Neural progenitor cell (in vitro differentiated cells): Measurements from ENCODE around the gene BAHD1. TPM values are rescaled to one million over a fixed set of nuclear protein-coding genes. Genes with fewer than 3 reads are reported as not detected.

Experiments
- DNase-seq: peaks from one replicate; pipeline ENCODE4 v3.0.0-alpha.2; 2016; ENCODE audit warnings: low spot score
- H2AFZ ChIP-seq: fragments of 200-600 bp; sonication (generic); replicated peaks from 2 replicates; pipeline ENCODE4 v1.6.1; 2016; ENCODE audit warnings: antibody characterized with exemption
- H3F3A ChIP-seq: fragments of 200-600 bp; sonication (generic); 2 replicates; pipeline ENCODE4 v1.6.1; 2016; ENCODE audit warnings: antibody characterized with exemption, low read depth
- H3K27ac ChIP-seq: fragments of 200-600 bp; sonication (generic); 2 replicates; pipeline ENCODE4 v1.5.1; 2016; ENCODE audit warnings: mild to moderate bottlenecking
- H3K27me3 ChIP-seq: fragments of 200-600 bp; sonication (generic); 2 replicates; pipeline ENCODE4 v1.6.1; 2016; ENCODE audit warnings: mild to moderate bottlenecking, moderate library complexity
- H3K36me3 ChIP-seq: fragments of 200-600 bp; sonication (generic); 2 replicates; pipeline ENCODE4 v1.5.1; 2016
- H3K4me1 ChIP-seq: fragments of 200-600 bp; sonication (generic); 2 replicates; pipeline ENCODE4 v1.6.1; 2016; ENCODE audit warnings: mixed run types
- H3K4me2 ChIP-seq: fragments of 200-600 bp; sonication (generic); 2 replicates; pipeline ENCODE4 v1.6.1; 2016
- H3K4me3 ChIP-seq: fragments of 200-600 bp; sonication (generic); 2 replicates; pipeline ENCODE4 v1.5.1; 2016
- H3K79me2 ChIP-seq: fragments of 200-600 bp; sonication (generic); 2 replicates; pipeline ENCODE4 v1.6.1; 2016; ENCODE audit warnings: low read depth
- H3K9ac ChIP-seq: fragments of 200-600 bp; sonication (generic); 2 replicates; pipeline ENCODE4 v1.6.1; 2016
- H3K9me3 ChIP-seq: fragments of 200-600 bp; sonication (generic); 2 replicates; pipeline ENCODE4 v1.5.1; 2016; ENCODE audit warnings: low read depth
- H4K20me1 ChIP-seq: fragments of 200-600 bp; sonication (generic); 2 replicates; pipeline ENCODE4 v1.6.1; 2016; ENCODE audit warnings: low read depth
- H3K27ac Mint-ChIP-seq: 3 replicates; pipeline ENCODE4 v1.8.0; 2021; ENCODE audit warnings: mixed read lengths
- H3K27me3 Mint-ChIP-seq: 2 replicates; pipeline ENCODE4 v1.8.0; 2022; ENCODE audit warnings: low read depth, mild to moderate bottlenecking, inconsistent platforms, moderate library complexity, mixed read lengths; ENCODE audit not compliant: insufficient read depth
- H3K36me3 Mint-ChIP-seq: 3 replicates; pipeline ENCODE4 v1.8.0; 2021; ENCODE audit warnings: mixed read lengths
- H3K4me1 Mint-ChIP-seq: 3 replicates; pipeline ENCODE4 v1.8.0; 2021; ENCODE audit warnings: mixed read lengths
- H3K4me3 Mint-ChIP-seq: 3 replicates; pipeline ENCODE4 v1.8.0; 2021; ENCODE audit warnings: mild to moderate bottlenecking, moderate library complexity, mixed read lengths
- H3K9me3 Mint-ChIP-seq: 3 replicates; pipeline ENCODE4 v1.8.0; 2020; ENCODE audit warnings: mixed read lengths
- EZH2 ChIP-seq: fragments of 200-600 bp; sonication (generic); IDR thresholded peaks from 2 replicates; pipeline ENCODE4 v1.6.1; 2017; ENCODE audit warnings: antibody characterized with exemption, mild to moderate bottlenecking, moderate library complexity
- EZH2phosphoT487 ChIP-seq: fragments of 200-600 bp; sonication (generic); IDR thresholded peaks from 2 replicates; pipeline ENCODE4 v1.6.1; 2017; ENCODE audit warnings: antibody characterized with exemption
- total RNA-seq: library from RNA; depleted of rRNA; stranded (reverse); fragments of >200 nt; gene quantifications from 2 replicates; pipeline ENCODE4 v1.2.3, GENCODE V29; 2015; ENCODE audit warnings: low replicate concordance
- TF ChIP-seq, protein P1 (sequence below): fragments of 200-600 bp; sonication (generic); IDR thresholded peaks from 2 replicates; pipeline ENCODE4 v1.5.1; 2017; ENCODE audit warnings: antibody characterized with exemption, mild to moderate bottlenecking

BAHD1 gene
- total RNA-seq, 1 donor from 2014 or later: 5.8 TPM

DNA sequence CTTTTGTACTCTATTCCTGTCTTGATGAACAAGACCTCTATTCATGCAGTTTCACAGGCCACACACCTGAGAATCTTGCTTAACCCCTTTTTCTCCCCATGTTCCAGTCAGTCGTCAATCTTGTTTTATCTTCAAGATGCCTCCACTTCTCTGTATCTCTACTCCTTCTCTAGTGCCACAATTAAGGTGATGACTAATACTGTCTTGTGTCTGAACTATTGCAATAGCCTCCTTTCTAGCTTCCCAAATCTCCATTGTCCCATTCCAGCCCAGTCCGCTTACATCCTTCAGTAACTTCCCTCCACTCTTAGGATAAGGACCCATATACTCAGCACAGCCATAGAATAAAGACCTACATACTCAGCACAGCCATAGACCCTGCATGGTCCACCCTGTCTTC lies 54.8 kb downstream of the BAHD1 start:
- H3K4me2 ChIP-seq: no peak overlapping the region
- peaks cover 3% of the 10 kb centered on the region for H3K9me3 Mint-ChIP-seq
- H3K27ac Mint-ChIP-seq: no peak overlapping the region
- H3K27me3 Mint-ChIP-seq: peaks cover 2% of the 10 kb centered on the region
- no peaks in the 10 kb centered on the region for H3F3A ChIP-seq
- no peaks in the 10 kb centered on the region for H3K36me3 Mint-ChIP-seq
- H3K9me3 ChIP-seq: no peaks in the 10 kb centered on the region
- no peak overlapping the region for H2AFZ ChIP-seq
- no peak overlapping the region for H3K4me3 ChIP-seq
- H3K4me1 ChIP-seq: no peaks in the 10 kb centered on the region
- H4K20me1 ChIP-seq: no peaks in the 10 kb centered on the region
- H3K9ac ChIP-seq: no peak overlapping the region
- no peak for DNase-seq
- H3K4me1 Mint-ChIP-seq: peaks cover 13% of the 10 kb centered on the region
- H3K36me3 ChIP-seq: no peaks in the 10 kb centered on the region
- no peak overlapping the region for H3K27ac ChIP-seq
- H3K27me3 ChIP-seq: no peaks in the 10 kb centered on the region
- TF ChIP-seq EZH2phosphoT487 (no peak), EZH2 (no peak)
- TF ChIP-seq, protein P1, sequence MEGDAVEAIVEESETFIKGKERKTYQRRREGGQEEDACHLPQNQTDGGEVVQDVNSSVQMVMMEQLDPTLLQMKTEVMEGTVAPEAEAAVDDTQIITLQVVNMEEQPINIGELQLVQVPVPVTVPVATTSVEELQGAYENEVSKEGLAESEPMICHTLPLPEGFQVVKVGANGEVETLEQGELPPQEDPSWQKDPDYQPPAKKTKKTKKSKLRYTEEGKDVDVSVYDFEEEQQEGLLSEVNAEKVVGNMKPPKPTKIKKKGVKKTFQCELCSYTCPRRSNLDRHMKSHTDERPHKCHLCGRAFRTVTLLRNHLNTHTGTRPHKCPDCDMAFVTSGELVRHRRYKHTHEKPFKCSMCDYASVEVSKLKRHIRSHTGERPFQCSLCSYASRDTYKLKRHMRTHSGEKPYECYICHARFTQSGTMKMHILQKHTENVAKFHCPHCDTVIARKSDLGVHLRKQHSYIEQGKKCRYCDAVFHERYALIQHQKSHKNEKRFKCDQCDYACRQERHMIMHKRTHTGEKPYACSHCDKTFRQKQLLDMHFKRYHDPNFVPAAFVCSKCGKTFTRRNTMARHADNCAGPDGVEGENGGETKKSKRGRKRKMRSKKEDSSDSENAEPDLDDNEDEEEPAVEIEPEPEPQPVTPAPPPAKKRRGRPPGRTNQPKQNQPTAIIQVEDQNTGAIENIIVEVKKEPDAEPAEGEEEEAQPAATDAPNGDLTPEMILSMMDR: no peak
- H3K4me3 Mint-ChIP-seq: peak overlapping the region; percentile 1
- H3K79me2 ChIP-seq: no peaks in the 10 kb centered on the region

DNA sequence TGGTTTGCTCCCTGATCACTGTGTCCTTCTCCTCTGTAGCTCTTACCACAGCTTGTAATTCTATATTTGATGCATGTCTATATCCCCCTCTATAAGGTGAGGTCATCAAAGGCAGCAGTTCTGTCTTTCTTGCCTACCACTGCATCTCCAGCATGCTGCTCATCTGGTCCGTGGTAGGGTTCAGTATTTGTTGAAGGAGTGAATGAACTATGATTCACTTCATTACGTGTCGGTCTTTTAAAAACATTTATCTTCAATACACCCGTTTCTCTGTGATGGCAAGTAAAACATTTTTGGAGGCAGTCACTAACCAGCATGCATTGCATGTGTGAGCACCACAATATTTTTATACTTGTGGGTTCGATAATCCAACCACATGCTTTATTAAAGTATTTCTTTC lies 57.7 kb downstream of the BAHD1 start:
- no peak overlapping the region for H3K4me3 Mint-ChIP-seq
- Histone ChIP-seq H3K27ac (no peak overlapping the region), H2AFZ (no peak overlapping the region), H3K4me3 (no peak overlapping the region), H3K79me2 (no peaks in the 10 kb centered on the region), H3K9me3 (no peaks in the 10 kb centered on the region), H3K36me3 (no peaks in the 10 kb centered on the region), H3K4me2 (no peak overlapping the region), H4K20me1 (no peaks in the 10 kb centered on the region), H3K9ac (no peak overlapping the region), H3F3A (no peaks in the 10 kb centered on the region), H3K4me1 (no peaks in the 10 kb centered on the region), H3K27me3 (no peaks in the 10 kb centered on the region)
- H3K36me3 Mint-ChIP-seq: no peaks in the 10 kb centered on the region
- H3K4me1 Mint-ChIP-seq: peaks cover 11% of the 10 kb centered on the region
- H3K27me3 Mint-ChIP-seq: peaks cover 2% of the 10 kb centered on the region
- TF ChIP-seq EZH2phosphoT487 (no peak), EZH2 (no peak)
- TF ChIP-seq, protein P1: no peak
- no peak for DNase-seq
- H3K9me3 Mint-ChIP-seq: peaks cover 3% of the 10 kb centered on the region
- no peak overlapping the region for H3K27ac Mint-ChIP-seq

DNA sequence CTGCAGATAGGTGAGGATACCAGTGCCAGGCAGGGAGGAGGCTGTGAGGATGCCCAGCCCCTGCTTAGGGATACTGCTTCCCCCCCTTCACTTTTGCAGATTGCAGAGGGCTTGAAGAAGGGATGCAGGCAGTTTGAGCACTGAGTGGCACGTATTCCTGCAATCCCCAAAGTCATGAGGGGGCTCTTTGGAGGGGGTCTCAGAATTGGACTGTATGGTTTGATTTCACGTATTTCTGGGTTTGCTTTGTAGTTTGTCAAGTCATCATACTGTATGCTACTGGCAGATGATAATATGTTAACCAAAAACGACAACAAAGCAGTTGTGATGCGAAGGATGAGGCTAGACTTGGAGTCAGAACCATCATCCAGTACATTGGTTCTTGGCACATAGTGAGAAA lies 58.1 kb downstream of the BAHD1 start:
- H2AFZ ChIP-seq: no peak overlapping the region
- no peak overlapping the region for H3K4me2 ChIP-seq
- no peaks in the 10 kb centered on the region for H3K36me3 ChIP-seq
- H3F3A ChIP-seq: no peaks in the 10 kb centered on the region
- no peaks in the 10 kb centered on the region for H3K4me1 ChIP-seq
- H3K27me3 ChIP-seq: no peaks in the 10 kb centered on the region
- H3K36me3 Mint-ChIP-seq: no peaks in the 10 kb centered on the region
- peaks cover 2% of the 10 kb centered on the region for H3K27me3 Mint-ChIP-seq
- no peaks in the 10 kb centered on the region for H4K20me1 ChIP-seq
- H3K27ac Mint-ChIP-seq: no peak overlapping the region
- H3K4me3 Mint-ChIP-seq: no peak overlapping the region
- peaks cover 8% of the 10 kb centered on the region for H3K4me1 Mint-ChIP-seq
- H3K27ac ChIP-seq: no peak overlapping the region
- no peak for TF ChIP-seq EZH2
- TF ChIP-seq, protein P1: no peak
- no peak for TF ChIP-seq EZH2phosphoT487
- no peaks in the 10 kb centered on the region for H3K9me3 ChIP-seq
- H3K79me2 ChIP-seq: no peaks in the 10 kb centered on the region
- H3K9ac ChIP-seq: no peak overlapping the region
- DNase-seq: no peak
- no peak overlapping the region for H3K4me3 ChIP-seq
- H3K9me3 Mint-ChIP-seq: peaks cover 3% of the 10 kb centered on the region
